CD4-positive, alpha-beta T cell treated with Interleukin-10 for 1 hour (primary cell): Measurements from ENCODE around the gene AAGAB.
"Not testable (repeated sequence)": the region's sequence is repeated elsewhere in the genome, so short reads cannot be mapped to it uniquely, and the experiment has no call there.

Experiments
- DNase-seq: peaks from one replicate; pipeline ENCODE4 v3.0.0-alpha.2; 2020

AAGAB gene

GRCh38 chr15:67168694-67169093 is 85.8 kb downstream of the AAGAB start:
- no peak for DNase-seq

- DNase-seq, result no peak
These were observed 87.4 kb downstream of the AAGAB start for GRCh38 chr15:67167091-67167490.

GRCh38 chr15:67166280-67167009 is 88.0 kb downstream of the AAGAB start:
- DNase-seq, result no peak

GRCh38 chr15:67165254-67166253 is 88.9 kb downstream of the AAGAB start:
- no peak for DNase-seq

DNA sequence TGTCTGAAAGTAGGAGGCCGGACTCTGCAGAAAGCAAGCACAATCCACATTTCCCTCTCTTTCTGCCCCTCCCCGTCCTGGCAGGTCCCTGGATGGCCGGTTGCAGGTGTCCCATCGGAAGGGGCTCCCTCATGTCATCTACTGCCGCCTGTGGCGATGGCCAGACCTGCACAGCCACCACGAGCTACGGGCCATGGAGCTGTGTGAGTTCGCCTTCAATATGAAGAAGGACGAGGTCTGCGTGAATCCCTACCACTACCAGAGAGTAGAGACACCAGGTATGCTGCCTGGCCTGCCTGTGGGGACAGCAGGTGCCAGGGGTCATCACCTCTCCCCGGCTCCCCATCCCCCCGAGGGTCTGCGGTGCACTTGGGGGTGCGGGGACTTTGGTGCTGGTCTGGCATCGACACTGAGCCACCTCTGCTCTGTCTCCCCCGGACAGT is 89.6 kb downstream of the AAGAB start:
- no peak for DNase-seq

- no peak for DNase-seq
These were observed 90.1 kb downstream of the AAGAB start for GRCh38 chr15:67164401-67164791.

DNA sequence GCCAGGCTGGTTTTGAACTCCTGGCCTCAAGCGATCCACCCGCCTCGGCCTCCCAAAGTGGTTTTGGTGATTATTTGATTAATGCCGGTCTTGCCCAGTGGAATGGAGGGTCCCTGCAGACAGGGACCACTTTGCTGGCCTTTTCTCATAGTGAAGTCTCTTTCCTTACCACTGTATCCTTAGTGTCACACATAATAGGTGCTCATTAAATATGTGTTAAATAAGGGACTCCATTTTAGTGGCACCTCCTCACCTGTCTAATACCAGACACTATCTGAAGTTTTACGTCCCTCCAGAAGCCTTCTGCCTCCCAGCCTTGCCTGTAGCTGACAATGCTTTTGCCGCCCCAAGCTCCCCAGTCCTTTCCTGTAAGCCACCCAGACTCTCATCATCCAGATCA is 91.3 kb downstream of the AAGAB start:
- DNase-seq, result no peak

- no peak for DNase-seq
These were observed 92.6 kb downstream of the AAGAB start for GRCh38 chr15:67161881-67162280.

DNA sequence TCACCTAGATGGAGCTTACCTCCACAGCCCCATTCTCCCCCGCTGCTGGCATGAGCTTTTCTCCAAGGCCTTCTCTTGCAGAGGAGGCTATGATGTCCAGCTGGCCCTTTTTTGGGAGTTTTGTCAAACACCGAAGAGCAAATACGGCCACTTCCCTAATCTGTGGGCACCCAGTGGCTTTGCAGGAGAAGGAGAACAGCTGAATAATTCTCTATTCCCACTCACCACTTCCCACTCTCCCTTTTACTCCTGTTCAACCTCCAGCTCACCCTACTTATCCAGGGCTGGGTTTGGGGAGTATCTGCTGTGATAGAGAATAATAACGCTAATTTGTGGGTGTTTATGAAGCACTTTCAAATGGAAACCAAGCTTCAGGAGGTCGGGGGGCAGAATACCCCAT is 93.0 kb downstream of the AAGAB start:
- DNase-seq, result no peak

- DNase-seq, result no peak
These were observed 96.1 kb downstream of the AAGAB start for GRCh38 chr15:67158367-67158766.

DNA sequence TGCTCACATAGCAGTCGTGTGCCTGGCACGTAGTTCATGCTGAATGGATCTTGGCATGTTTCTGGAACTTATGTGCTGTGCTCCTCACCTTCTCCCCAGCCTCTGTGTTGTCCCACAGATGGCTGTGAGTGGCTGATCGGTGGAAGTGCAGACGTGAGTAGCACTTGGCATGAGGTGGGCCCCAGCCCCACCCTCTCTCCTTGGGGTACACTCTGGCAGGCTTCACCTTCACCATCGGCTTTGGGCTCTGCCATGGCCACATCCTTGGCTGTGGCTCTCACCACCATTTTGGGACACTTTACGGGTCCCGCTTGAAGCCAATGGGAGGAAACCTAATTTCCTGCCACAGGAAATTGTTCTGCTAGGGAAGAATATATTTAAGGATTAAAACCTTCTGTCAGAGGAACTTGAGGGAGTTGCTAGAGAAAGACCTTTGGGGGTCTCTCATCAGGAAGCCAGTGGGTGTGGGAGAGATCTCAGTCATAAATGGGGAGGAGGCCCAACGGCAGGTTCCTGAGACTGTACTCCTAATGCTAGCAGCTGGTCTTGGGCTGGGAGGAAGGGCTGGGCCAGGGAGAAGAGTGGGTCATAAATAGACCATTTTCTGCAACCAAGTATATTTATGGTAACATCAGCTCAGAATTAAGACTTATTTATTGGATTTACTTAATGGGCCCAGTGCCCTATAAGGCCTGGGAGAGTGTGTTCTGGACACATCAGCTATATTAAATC is 96.8 kb downstream of the AAGAB start:
- no peak for DNase-seq

DNA sequence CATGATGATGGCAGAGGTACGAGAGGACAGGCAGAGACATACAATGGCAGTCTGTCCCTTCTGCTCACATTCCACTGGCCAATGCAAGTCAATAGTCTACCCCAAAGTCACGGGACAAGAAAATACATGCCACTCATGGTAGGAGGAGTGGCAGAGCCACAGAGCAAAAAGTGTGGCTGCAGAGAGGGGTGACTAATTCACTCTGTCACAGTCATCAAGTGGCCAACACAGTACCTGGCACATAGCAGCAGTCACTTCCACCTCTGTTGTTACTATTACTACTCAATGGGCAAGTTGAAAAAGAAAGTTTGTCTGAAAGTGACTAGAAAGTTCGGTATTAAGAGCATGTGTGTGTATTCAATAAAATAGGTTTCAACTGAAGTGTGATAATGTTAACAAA is 97.6 kb downstream of the AAGAB start:
- DNase-seq, result no peak

- no peak for DNase-seq
These were observed 98.0 kb downstream of the AAGAB start for GRCh38 chr15:67156426-67156825.

- no peak for DNase-seq
These were observed 100.2 kb downstream of the AAGAB start for GRCh38 chr15:67154249-67154648.

DNA sequence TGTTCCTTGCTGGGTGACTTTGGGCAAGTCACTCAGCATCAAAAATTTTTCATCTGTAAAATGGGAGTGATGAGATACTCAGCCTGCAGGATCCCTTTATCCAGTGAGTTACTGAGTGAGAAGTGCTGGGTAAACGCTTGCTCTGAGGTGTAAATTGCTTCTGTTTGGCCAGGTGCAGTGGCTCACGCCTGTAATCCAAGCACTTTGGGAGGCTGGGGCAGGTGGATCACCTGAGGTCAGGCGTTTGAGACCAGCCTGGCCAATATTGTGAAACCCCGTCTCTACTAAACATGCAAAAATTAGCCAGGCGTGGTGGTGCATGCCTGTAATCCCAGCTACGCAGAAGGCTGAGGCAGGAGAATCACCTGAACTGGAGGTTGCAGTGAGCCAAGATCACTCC is 101.4 kb downstream of the AAGAB start:
- not testable (repeated sequence) for DNase-seq

GRCh38 chr15:67152429-67152828 is 102.0 kb downstream of the AAGAB start:
- DNase-seq, result no peak
